Measurements from ENCODE around the gene ZRANB2. TPM values are rescaled to one million over a fixed set of nuclear protein-coding genes. Genes with fewer than 3 reads are reported as not detected.

ZRANB2 gene
- total RNA-seq, 1 experiment from 2014 or later, result 54.2 TPM

DNA sequence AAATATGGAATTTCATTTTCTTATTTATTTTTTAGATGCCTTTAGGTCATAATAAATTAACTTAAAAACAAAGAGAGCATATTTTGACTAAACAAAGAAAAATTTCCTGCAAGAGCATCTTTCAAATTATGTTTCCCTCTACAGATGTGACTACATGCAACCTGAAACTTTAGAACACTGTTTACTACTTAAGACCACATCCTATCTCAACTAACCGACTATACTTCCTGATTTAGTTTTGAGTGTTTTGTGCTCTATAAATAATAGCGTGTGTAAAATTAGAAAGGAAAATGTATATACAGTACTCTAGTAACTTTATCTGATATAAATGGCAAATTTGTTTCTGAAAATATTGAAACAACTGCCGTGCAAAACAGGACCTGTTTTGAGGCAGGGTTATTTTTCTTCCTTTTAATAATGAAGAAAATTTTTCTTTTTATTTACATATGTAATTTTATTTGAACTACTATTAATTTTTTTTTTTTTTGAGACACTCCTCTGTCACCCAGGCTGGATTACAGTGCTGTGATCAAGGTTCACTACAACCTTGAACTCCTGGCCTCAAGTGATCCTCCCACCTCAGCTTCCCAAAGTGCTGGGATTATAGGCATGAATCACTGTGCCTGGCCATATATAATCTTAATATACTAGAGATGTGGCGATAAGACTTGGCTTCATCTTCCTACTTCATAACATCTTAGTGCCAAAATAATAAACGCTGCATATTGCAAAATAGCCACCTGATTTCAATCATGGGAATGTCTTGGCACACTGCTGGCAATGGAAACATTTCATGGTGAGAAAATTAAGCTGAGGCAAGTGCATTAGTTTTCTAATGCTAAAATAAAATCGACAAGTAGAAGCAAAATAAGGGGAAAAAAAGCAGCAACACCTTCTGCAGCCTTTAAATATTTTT is 12.3 kb downstream of the ZRANB2 start:
- peaks cover 49% of the 10 kb centered on the region for H3K36me3 Mint-ChIP-seq (ENCODE audit: insufficient read depth, unreplicated experiment)
- no peaks in the 10 kb centered on the region for H3K27me3 Mint-ChIP-seq (ENCODE audit: insufficient read depth, unreplicated experiment)
- ChIA-PET POLR2A (no interaction called here), CTCF (no interaction called here)
- Histone ChIP-seq H3K4me1 (no peaks in the 10 kb centered on the region), H3K36me3 (ENCODE audit: control insufficient read depth, insufficient read depth, low read length) (no peaks in the 10 kb centered on the region), H3K27me3 (replicated peaks; ENCODE audit: control insufficient read depth, insufficient read depth, low read length) (no peaks in the 10 kb centered on the region), H3K9me3 (no peaks in the 10 kb centered on the region), H3K4me3 (ENCODE audit: low read depth, low read length) (no peak overlapping the region)
- intact Hi-C loops (cut with micrococcal nuclease; ENCODE audit: unreplicated experiment), result no loop called here
- BruUV-seq (replicated peaks), result no TSS peak
- no peaks in the 10 kb centered on the region for H3K4me1 Mint-ChIP-seq (ENCODE audit: low read depth, unreplicated experiment)
- TF ChIP-seq, protein P1, sequence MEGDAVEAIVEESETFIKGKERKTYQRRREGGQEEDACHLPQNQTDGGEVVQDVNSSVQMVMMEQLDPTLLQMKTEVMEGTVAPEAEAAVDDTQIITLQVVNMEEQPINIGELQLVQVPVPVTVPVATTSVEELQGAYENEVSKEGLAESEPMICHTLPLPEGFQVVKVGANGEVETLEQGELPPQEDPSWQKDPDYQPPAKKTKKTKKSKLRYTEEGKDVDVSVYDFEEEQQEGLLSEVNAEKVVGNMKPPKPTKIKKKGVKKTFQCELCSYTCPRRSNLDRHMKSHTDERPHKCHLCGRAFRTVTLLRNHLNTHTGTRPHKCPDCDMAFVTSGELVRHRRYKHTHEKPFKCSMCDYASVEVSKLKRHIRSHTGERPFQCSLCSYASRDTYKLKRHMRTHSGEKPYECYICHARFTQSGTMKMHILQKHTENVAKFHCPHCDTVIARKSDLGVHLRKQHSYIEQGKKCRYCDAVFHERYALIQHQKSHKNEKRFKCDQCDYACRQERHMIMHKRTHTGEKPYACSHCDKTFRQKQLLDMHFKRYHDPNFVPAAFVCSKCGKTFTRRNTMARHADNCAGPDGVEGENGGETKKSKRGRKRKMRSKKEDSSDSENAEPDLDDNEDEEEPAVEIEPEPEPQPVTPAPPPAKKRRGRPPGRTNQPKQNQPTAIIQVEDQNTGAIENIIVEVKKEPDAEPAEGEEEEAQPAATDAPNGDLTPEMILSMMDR (IDR thresholded peaks at IDR 0.05; ENCODE audit: insufficient read depth in 1 of 2, low read depth in 1 of 2, low read length in 1 of 2, severe bottlenecking in 1 of 2, unreplicated experiment in 1 of 2), result no peak
- H3K4me3 Mint-ChIP-seq (ENCODE audit: unreplicated experiment), result no peak overlapping the region
- H3K27ac Mint-ChIP-seq (ENCODE audit: unreplicated experiment), result no peak overlapping the region
- DNase-seq, result no peak
- H3K9me3 Mint-ChIP-seq (ENCODE audit: unreplicated experiment), result no peaks in the 10 kb centered on the region

DNA sequence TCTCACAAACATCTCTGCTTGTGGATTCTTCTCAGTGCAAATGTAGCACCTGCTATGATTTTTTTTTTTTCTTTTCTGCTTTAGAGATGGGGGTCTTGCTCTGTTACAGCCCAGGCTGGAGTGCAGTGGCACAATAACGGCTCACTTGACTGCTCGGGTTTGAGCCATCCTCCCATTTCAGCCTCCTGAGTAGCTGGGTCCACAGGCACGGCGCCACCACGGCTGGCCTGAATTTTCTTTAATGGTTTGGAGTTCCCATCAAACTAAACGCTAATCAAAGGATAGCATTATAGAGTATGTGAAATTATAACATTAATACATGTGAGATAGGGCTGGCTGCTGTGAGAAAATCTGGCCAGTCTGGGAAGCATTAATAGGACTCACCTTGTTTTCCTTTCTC is 26.0 kb downstream of the ZRANB2 start:
- no peaks in the 10 kb centered on the region for H3K4me1 Mint-ChIP-seq (ENCODE audit: low read depth, unreplicated experiment)
- H3K27me3 Mint-ChIP-seq (ENCODE audit: insufficient read depth, unreplicated experiment), result no peaks in the 10 kb centered on the region
- intact Hi-C loops (cut with micrococcal nuclease; ENCODE audit: unreplicated experiment), result no loop called here
- no peaks in the 10 kb centered on the region for H3K36me3 ChIP-seq (ENCODE audit: control insufficient read depth, insufficient read depth, low read length)
- H3K36me3 Mint-ChIP-seq (ENCODE audit: insufficient read depth, unreplicated experiment), result no peaks in the 10 kb centered on the region
- no peak overlapping the region for H3K4me3 ChIP-seq (ENCODE audit: low read depth, low read length)
- no peak overlapping the region for H3K4me3 Mint-ChIP-seq (ENCODE audit: unreplicated experiment)
- TF ChIP-seq, protein P1 (IDR thresholded peaks at IDR 0.05; ENCODE audit: insufficient read depth in 1 of 2, low read depth in 1 of 2, low read length in 1 of 2, severe bottlenecking in 1 of 2, unreplicated experiment in 1 of 2), result no peak
- no TSS peak for BruUV-seq (replicated peaks)
- POLR2A ChIA-PET, result no interaction called here
- no peaks in the 10 kb centered on the region for H3K9me3 ChIP-seq
- CTCF ChIA-PET, result no interaction called here
- DNase-seq, result no peak
- no peak overlapping the region for H3K27ac Mint-ChIP-seq (ENCODE audit: unreplicated experiment)
- H3K27me3 ChIP-seq (replicated peaks; ENCODE audit: control insufficient read depth, insufficient read depth, low read length), result no peaks in the 10 kb centered on the region
- H3K9me3 Mint-ChIP-seq (ENCODE audit: unreplicated experiment), result no peaks in the 10 kb centered on the region
- H3K4me1 ChIP-seq, result no peaks in the 10 kb centered on the region

DNA sequence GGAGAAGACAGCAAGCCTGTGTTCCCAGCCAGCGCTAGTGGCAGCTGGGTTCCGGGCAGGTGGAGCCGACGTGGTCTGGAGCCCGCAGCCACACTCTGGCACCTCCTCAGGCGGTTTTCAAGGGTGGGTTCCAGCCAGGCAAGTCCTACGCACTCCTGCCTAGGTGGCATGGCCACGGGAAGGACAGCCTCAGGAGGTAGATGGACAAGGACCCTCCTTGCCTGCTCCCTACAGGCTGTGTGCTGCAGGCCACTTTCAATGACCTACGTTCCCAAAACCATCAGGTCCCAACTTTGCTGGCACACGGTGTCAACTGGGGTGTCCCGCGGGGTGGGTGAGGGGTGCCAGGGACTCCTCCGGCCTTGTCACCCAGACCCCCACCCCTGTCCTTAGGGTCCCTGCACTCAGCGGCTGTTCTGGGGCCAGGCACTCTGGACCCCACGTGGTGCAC is 26.5 kb downstream of the ZRANB2 start:
- Mint-ChIP-seq H3K36me3 (ENCODE audit: insufficient read depth, unreplicated experiment) (no peaks in the 10 kb centered on the region), H3K9me3 (ENCODE audit: unreplicated experiment) (no peaks in the 10 kb centered on the region), H3K27me3 (ENCODE audit: insufficient read depth, unreplicated experiment) (no peaks in the 10 kb centered on the region), H3K4me1 (ENCODE audit: low read depth, unreplicated experiment) (no peaks in the 10 kb centered on the region), H3K4me3 (ENCODE audit: unreplicated experiment) (no peak overlapping the region), H3K27ac (ENCODE audit: unreplicated experiment) (no peak overlapping the region)
- no TSS peak for BruUV-seq (replicated peaks)
- intact Hi-C loops (cut with micrococcal nuclease; ENCODE audit: unreplicated experiment), result no loop called here
- Histone ChIP-seq H3K27me3 (replicated peaks; ENCODE audit: control insufficient read depth, insufficient read depth, low read length) (no peaks in the 10 kb centered on the region), H3K4me1 (no peaks in the 10 kb centered on the region), H3K9me3 (no peaks in the 10 kb centered on the region), H3K4me3 (ENCODE audit: low read depth, low read length) (no peak overlapping the region), H3K36me3 (ENCODE audit: control insufficient read depth, insufficient read depth, low read length) (no peaks in the 10 kb centered on the region)
- DNase-seq, result no peak
- POLR2A ChIA-PET, result no interaction called here
- TF ChIP-seq, protein P1 (IDR thresholded peaks at IDR 0.05; ENCODE audit: insufficient read depth in 1 of 2, low read depth in 1 of 2, low read length in 1 of 2, severe bottlenecking in 1 of 2, unreplicated experiment in 1 of 2), result no peak
- CTCF ChIA-PET, result no interaction called here

All from Caco-2 (cell line).